ENCODE results near the gene EDA. TPM values are rescaled to one million over a fixed set of nuclear protein-coding genes. Genes with fewer than 3 reads are reported as not detected.

The EDA gene
- total RNA-seq, 1 experiment from 2014 or later, result 0.23 TPM

- no peaks in the 10 kb centered on the region for H3K36me3 ChIP-seq (ENCODE audit: control insufficient read depth, insufficient read depth, low read length)
- H3K4me3 ChIP-seq (ENCODE audit: low read depth in 2 of 2, low read length in 2 of 2), result no peak overlapping the region
- no peaks in the 10 kb centered on the region for H3K4me1 ChIP-seq (ENCODE audit: control insufficient read depth, insufficient read depth, low read length)
- in situ Hi-C loops (cut with HindIII; ENCODE audit: low pct_unique_long_range_greater_than_20kb, low sequenced_read_pairs) (no loop called here), intact Hi-C loops (cut with micrococcal nuclease; ENCODE audit: unreplicated experiment) (no loop called here)
- no peak for DNase-seq (ENCODE audit: low read depth, low spot score)
- POLR2A ChIA-PET, result interaction anchor here (0.6 kb wide), 1 partner anchor 14 kb away, joined by 3 read pairs; no protein-coding TSS in a partner anchor
- CTCF ChIA-PET, result no interaction called here
- BruUV-seq (replicated peaks), result no TSS peak
- H3K27me3 ChIP-seq (ENCODE audit: control insufficient read depth, insufficient read depth, low read length), result no peaks in the 10 kb centered on the region
- no peak for TF ChIP-seq TCF7L2 (IDR thresholded peaks at IDR 0.05; ENCODE audit: low read depth, low read length)
- no peak for TF ChIP-seq POLR2AphosphoS5 (IDR thresholded peaks at IDR 0.05; ENCODE audit: low read depth, low read length)
- TF ChIP-seq, protein P1, sequence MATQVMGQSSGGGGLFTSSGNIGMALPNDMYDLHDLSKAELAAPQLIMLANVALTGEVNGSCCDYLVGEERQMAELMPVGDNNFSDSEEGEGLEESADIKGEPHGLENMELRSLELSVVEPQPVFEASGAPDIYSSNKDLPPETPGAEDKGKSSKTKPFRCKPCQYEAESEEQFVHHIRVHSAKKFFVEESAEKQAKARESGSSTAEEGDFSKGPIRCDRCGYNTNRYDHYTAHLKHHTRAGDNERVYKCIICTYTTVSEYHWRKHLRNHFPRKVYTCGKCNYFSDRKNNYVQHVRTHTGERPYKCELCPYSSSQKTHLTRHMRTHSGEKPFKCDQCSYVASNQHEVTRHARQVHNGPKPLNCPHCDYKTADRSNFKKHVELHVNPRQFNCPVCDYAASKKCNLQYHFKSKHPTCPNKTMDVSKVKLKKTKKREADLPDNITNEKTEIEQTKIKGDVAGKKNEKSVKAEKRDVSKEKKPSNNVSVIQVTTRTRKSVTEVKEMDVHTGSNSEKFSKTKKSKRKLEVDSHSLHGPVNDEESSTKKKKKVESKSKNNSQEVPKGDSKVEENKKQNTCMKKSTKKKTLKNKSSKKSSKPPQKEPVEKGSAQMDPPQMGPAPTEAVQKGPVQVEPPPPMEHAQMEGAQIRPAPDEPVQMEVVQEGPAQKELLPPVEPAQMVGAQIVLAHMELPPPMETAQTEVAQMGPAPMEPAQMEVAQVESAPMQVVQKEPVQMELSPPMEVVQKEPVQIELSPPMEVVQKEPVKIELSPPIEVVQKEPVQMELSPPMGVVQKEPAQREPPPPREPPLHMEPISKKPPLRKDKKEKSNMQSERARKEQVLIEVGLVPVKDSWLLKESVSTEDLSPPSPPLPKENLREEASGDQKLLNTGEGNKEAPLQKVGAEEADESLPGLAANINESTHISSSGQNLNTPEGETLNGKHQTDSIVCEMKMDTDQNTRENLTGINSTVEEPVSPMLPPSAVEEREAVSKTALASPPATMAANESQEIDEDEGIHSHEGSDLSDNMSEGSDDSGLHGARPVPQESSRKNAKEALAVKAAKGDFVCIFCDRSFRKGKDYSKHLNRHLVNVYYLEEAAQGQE (IDR thresholded peaks at IDR 0.05; ENCODE audit: insufficient read depth in 1 of 2, low read depth in 2 of 2, low read length in 1 of 2), result no peak
- no peak for TF ChIP-seq CTCF (IDR thresholded peaks at IDR 0.05)
- no peak for TF ChIP-seq SIN3A (IDR thresholded peaks at IDR 0.05; ENCODE audit: borderline replicate concordance, insufficient read depth, low read depth, low read length)
- H3K27ac ChIP-seq (ENCODE audit: low read length), result no peak overlapping the region
- ATAC-seq, result no peak
- no peaks in the 10 kb centered on the region for H3K9me3 ChIP-seq (ENCODE audit: control insufficient read depth, insufficient read depth, low read depth, low read length)
Observed at GRCh38 chrX:70012756-70013155, 396.8 kb downstream of the EDA start.

DNA sequence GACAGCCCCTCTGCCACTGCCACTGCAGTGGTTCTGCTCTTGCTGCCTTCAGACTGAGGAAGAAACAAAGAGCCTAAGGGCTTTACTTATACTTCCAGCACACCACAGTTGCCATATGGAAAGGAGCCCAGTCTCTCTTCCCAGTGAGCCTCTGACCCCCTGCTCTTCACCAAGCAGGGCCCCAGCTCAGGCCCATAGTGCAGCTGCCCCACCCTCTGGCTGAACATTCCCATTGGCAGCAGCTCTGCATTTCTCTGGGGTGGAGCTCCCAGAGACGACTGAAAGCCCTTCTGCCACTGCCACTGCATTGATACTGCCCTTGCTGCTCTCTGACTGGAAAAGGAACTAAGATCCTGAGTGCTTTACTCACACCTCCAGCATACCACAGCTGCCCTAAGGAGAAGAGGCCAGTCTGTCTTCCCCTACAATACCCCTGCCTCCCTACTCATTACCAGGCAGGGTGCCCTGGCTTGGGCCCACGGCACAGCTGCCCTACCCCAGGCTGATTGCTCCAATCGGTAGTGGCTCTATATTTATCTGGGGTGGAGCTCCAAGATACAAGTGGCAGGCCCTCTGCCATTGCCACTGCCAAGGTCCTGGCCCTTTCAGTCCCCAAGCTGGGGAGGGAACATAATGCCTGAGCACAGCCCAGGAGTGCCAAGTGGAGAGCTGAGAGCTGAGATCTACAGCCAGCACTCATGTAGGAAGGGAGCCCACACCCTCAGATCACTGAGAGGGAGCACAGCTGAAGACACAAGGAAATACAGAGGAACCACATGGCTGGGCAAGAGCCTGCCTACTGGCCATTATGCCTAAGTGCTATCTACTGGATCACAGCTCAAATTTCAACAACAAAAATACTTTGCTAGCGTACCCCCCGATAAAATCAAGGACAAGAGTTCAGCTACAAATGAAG, 397.8 kb downstream of the EDA start:
- no TSS peak for BruUV-seq (replicated peaks)
- DNase-seq (ENCODE audit: low read depth, low spot score), result no peak
- no peak for ATAC-seq
- TF ChIP-seq, protein P1 (IDR thresholded peaks at IDR 0.05; ENCODE audit: insufficient read depth in 1 of 2, low read depth in 2 of 2, low read length in 1 of 2), result no peak
- TF ChIP-seq TCF7L2 (IDR thresholded peaks at IDR 0.05; ENCODE audit: low read depth, low read length) (no peak), SIN3A (IDR thresholded peaks at IDR 0.05; ENCODE audit: borderline replicate concordance, insufficient read depth, low read depth, low read length) (no peak), CTCF (IDR thresholded peaks at IDR 0.05) (no peak), POLR2AphosphoS5 (IDR thresholded peaks at IDR 0.05; ENCODE audit: low read depth, low read length) (no peak)
- H3K27me3 ChIP-seq (ENCODE audit: control insufficient read depth, insufficient read depth, low read length), result no peaks in the 10 kb centered on the region
- in situ Hi-C loops (cut with HindIII; ENCODE audit: low pct_unique_long_range_greater_than_20kb, low sequenced_read_pairs), result no loop called here
- CTCF ChIA-PET, result no interaction called here
- H3K4me3 ChIP-seq (ENCODE audit: low read depth in 2 of 2, low read length in 2 of 2), result no peak overlapping the region
- no peaks in the 10 kb centered on the region for H3K9me3 ChIP-seq (ENCODE audit: control insufficient read depth, insufficient read depth, low read depth, low read length)
- H3K27ac ChIP-seq (ENCODE audit: low read length), result no peak overlapping the region
- POLR2A ChIA-PET, result no interaction called here
- no peaks in the 10 kb centered on the region for H3K4me1 ChIP-seq (ENCODE audit: control insufficient read depth, insufficient read depth, low read length)
- intact Hi-C loops (cut with micrococcal nuclease; ENCODE audit: unreplicated experiment), result no loop called here
- no peaks in the 10 kb centered on the region for H3K36me3 ChIP-seq (ENCODE audit: control insufficient read depth, insufficient read depth, low read length)

Measured in Panc1 (cell line).